Measurements from ENCODE around the gene SLC26A1.
"Not testable (repeated sequence)": the region's sequence is repeated elsewhere in the genome, so short reads cannot be mapped to it uniquely, and the experiment has no call there.

The SLC26A1 gene

GRCh38 chr4:946517-947471 lies 46.4 kb downstream of the SLC26A1 start:
- Histone ChIP-seq H3K27me3 (replicated peaks; ENCODE audit: control insufficient read depth, insufficient read depth, low read length) (no peaks in the 10 kb centered on the region), H3K36me3 (ENCODE audit: control insufficient read depth, insufficient read depth, low read length) (no peaks in the 10 kb centered on the region), H3K4me3 (replicated peaks; ENCODE audit: low read depth, low read length) (no peak overlapping the region)
- no peak for TF ChIP-seq CTCF (IDR thresholded peaks at IDR 0.05; ENCODE audit: insufficient read depth, low read length, poor library complexity, severe bottlenecking)
- no peak for DNase-seq (ENCODE audit: extremely low read depth, insufficient read length)

- Histone ChIP-seq H3K27me3 (replicated peaks; ENCODE audit: control insufficient read depth, insufficient read depth, low read length) (no peaks in the 10 kb centered on the region), H3K36me3 (ENCODE audit: control insufficient read depth, insufficient read depth, low read length) (no peaks in the 10 kb centered on the region), H3K4me3 (replicated peaks; ENCODE audit: low read depth, low read length) (no peak overlapping the region)
- no peak for DNase-seq (ENCODE audit: extremely low read depth, insufficient read length)
- TF ChIP-seq CTCF (IDR thresholded peaks at IDR 0.05; ENCODE audit: insufficient read depth, low read length, poor library complexity, severe bottlenecking), result no peak
Measured at GRCh38 chr4:946103-946450, 47.1 kb downstream of the SLC26A1 start.

GRCh38 chr4:945274-946102 lies 47.7 kb downstream of the SLC26A1 start:
- Histone ChIP-seq H3K36me3 (ENCODE audit: control insufficient read depth, insufficient read depth, low read length) (no peaks in the 10 kb centered on the region), H3K4me3 (replicated peaks; ENCODE audit: low read depth, low read length) (no peak overlapping the region), H3K27me3 (replicated peaks; ENCODE audit: control insufficient read depth, insufficient read depth, low read length) (no peaks in the 10 kb centered on the region)
- no peak for DNase-seq (ENCODE audit: extremely low read depth, insufficient read length)
- no peak for TF ChIP-seq CTCF (IDR thresholded peaks at IDR 0.05; ENCODE audit: insufficient read depth, low read length, poor library complexity, severe bottlenecking)

- not testable (repeated sequence) for DNase-seq (ENCODE audit: extremely low read depth, insufficient read length); H3K27me3 ChIP-seq (replicated peaks; ENCODE audit: control insufficient read depth, insufficient read depth, low read length); H3K4me3 ChIP-seq (replicated peaks; ENCODE audit: low read depth, low read length); H3K36me3 ChIP-seq (ENCODE audit: control insufficient read depth, insufficient read depth, low read length)
Measured at GRCh38 chr4:939508-939907, 53.7 kb downstream of the SLC26A1 start.

Data from GM06990 (cell line).